ENCODE results near the gene USH2A.

USH2A gene

GRCh38 chr1:215895893-215896292 is 527.4 kb downstream of the USH2A start (continued):
- TF ChIP-seq ZNF433 (tag by site-specific recombination; IDR thresholded peaks at IDR 0.05; ENCODE audit: low read depth) (no peak), ZFHX2 (tag by site-specific recombination; conservative IDR thresholded peaks at IDR 0.05) (no peak), ZNF76 (tag by site-specific recombination; IDR thresholded peaks at IDR 0.05; ENCODE audit: borderline replicate concordance, low read depth) (no peak), MZF1 (tag by site-specific recombination; IDR thresholded peaks at IDR 0.05; ENCODE audit: borderline replicate concordance) (no peak), ZNF324 (tag by site-specific recombination; IDR thresholded peaks at IDR 0.05) (no peak), ZFP41 (tag by site-specific recombination; IDR thresholded peaks at IDR 0.05; ENCODE audit: borderline replicate concordance) (no peak), SCRT2 (tag by site-specific recombination; IDR thresholded peaks at IDR 0.05) (no peak), ZNF501 (tag by site-specific recombination; IDR thresholded peaks at IDR 0.05) (no peak), ZNF16 (tag by site-specific recombination; IDR thresholded peaks at IDR 0.05; ENCODE audit: low read depth) (no peak)

GRCh38 chr1:215895276-215895675 is 528.0 kb downstream of the USH2A start:
- no peak for TF ChIP-seq ZNF48 (tag by site-specific recombination; IDR thresholded peaks at IDR 0.05)
- TF ChIP-seq PRDM10 (tag by site-specific recombination; IDR thresholded peaks at IDR 0.05): no peak
- no peak for TF ChIP-seq ZNF791 (tag by site-specific recombination; IDR thresholded peaks at IDR 0.05)
- no peak for TF ChIP-seq ZNF24 (tag by site-specific recombination; IDR thresholded peaks at IDR 0.05)
- no peak for TF ChIP-seq MZF1 (tag by site-specific recombination; IDR thresholded peaks at IDR 0.05; ENCODE audit: borderline replicate concordance)
- TF ChIP-seq ZNF600 (tag by site-specific recombination; IDR thresholded peaks at IDR 0.05): no peak
- no peak for TF ChIP-seq ZFHX2 (tag by site-specific recombination; conservative IDR thresholded peaks at IDR 0.05)
- no peak for TF ChIP-seq ZNF544 (tag by site-specific recombination; IDR thresholded peaks at IDR 0.05)
- no peak for TF ChIP-seq ZNF214 (tag by site-specific recombination; IDR thresholded peaks at IDR 0.05; ENCODE audit: borderline replicate concordance)
- no peak for TF ChIP-seq ZNF626 (tag by site-specific recombination; IDR thresholded peaks at IDR 0.05)
- no peak for TF ChIP-seq ZBTB26 (tag by site-specific recombination; optimal IDR thresholded peaks at IDR 0.05)
- no peak for TF ChIP-seq ZNF335 (tag by site-specific recombination; conservative IDR thresholded peaks at IDR 0.05)
- no peak for TF ChIP-seq WT1 (tag by site-specific recombination; IDR thresholded peaks at IDR 0.05)
- TF ChIP-seq ZNF670 (tag by site-specific recombination; IDR thresholded peaks at IDR 0.05; ENCODE audit: low read depth): no peak
- TF ChIP-seq ZNF146 (tag by site-specific recombination; IDR thresholded peaks at IDR 0.05): no peak
- no peak for TF ChIP-seq ZNF302 (tag by site-specific recombination; IDR thresholded peaks at IDR 0.05; ENCODE audit: low read depth)
- no peak for TF ChIP-seq ZNF843 (tag by site-specific recombination; IDR thresholded peaks at IDR 0.05)
- no peak for TF ChIP-seq ZNF112 (tag by site-specific recombination; IDR thresholded peaks at IDR 0.05)

More at GRCh38 chr1:215895276-215895675, 528.0 kb downstream of the USH2A start:
- no peak overlapping the region for H3K27ac ChIP-seq (ENCODE audit: extremely low read depth, low read depth, low read length)
- H3K36me3 ChIP-seq (ENCODE audit: control insufficient read depth in 2 of 2, insufficient read depth in 1 of 2, low read length in 2 of 2): no peaks in the 10 kb centered on the region
- no peaks in the 10 kb centered on the region for H3K4me1 ChIP-seq (ENCODE audit: control insufficient read depth, insufficient read depth, low read length)
- no peak overlapping the region for H3K4me3 ChIP-seq (ENCODE audit: low read depth, low read length)
- CTCF ChIA-PET: no interaction called here
- H3K9me3 ChIP-seq (ENCODE audit: control insufficient read depth, insufficient read depth, low read depth, low read length): no peaks in the 10 kb centered on the region
- POLR2A ChIA-PET: no interaction called here

Data from HEK293 (cell line).